IMR-90 (cell line): ENCODE measurements around the gene STK10. TPM values are rescaled to one million over a fixed set of nuclear protein-coding genes. Genes with fewer than 3 reads are reported as not detected.

ENCODE experiments used
- ATAC-seq: fragments of 200-7000 bp; cut with Tn5 transposase; 2 replicates; pipeline ENCODE4 v1.9.1; 2020; ENCODE audit warnings: low read depth, mild to moderate bottlenecking, moderate library complexity
- BruUV-seq: library from RNA; stranded (reverse); fragments of 400-500 nt; replicated peaks from 2 replicates; lab custom pipeline; 2021; lab: Mats Ljungman, UMichigan
- CTCF ChIA-PET: fragments of 300-600 bp; formaldehyde crosslinking; extraction: SDS; loops from one replicate; lab custom pipeline; 2021; ENCODE audit warnings: antibody characterized with exemption; lab: Yijun Ruan, JAX
- POLR2A ChIA-PET: fragments of 300-600 bp; sonication (Branson Sonifier 250); formaldehyde crosslinking; loops from one replicate; lab custom pipeline; 2022; ENCODE audit warnings: antibody characterized with exemption; ENCODE audit not compliant: unreplicated experiment; lab: Charles Lee
- DNase-seq: peaks from one replicate; pipeline ENCODE4 v3.0.0; 2013
- H2AFZ ChIP-seq: replicated peaks from 2 replicates; pipeline ENCODE3; 2013; ENCODE audit warnings: low read length, mild to moderate bottlenecking; ENCODE audit not compliant: poor library complexity
- H2AK5ac ChIP-seq: 2 replicates; pipeline ENCODE4 v1.6.1; 2013; ENCODE audit warnings: low read depth, low read length, inconsistent platforms
- H2AK9ac ChIP-seq: replicated peaks from 2 replicates; pipeline ENCODE3; 2013; ENCODE audit warnings: mild to moderate bottlenecking, low read depth, low read length, moderate library complexity; ENCODE audit not compliant: poor library complexity
- H2BK120ac ChIP-seq: 2 replicates; pipeline ENCODE4 v1.6.1; 2013; ENCODE audit warnings: low read depth, low read length, inconsistent platforms
- H2BK15ac ChIP-seq: 3 replicates; pipeline ENCODE4 v1.6.1; 2013; ENCODE audit warnings: low read depth, low read length, inconsistent platforms
- H2BK20ac ChIP-seq: 2 replicates; pipeline ENCODE4 v1.6.1; 2013; ENCODE audit warnings: low read depth, mild to moderate bottlenecking, inconsistent platforms, low read length, moderate library complexity
- H2BK5ac ChIP-seq: 2 replicates; pipeline ENCODE4 v1.6.1; 2013; ENCODE audit warnings: mild to moderate bottlenecking, low read depth, low read length, inconsistent platforms; ENCODE audit not compliant: poor library complexity, severe bottlenecking
- H3K14ac ChIP-seq: replicated peaks from 2 replicates; pipeline ENCODE4 v1.6.1; 2013; ENCODE audit warnings: low read depth, low read length, inconsistent platforms
- H3K18ac ChIP-seq: 2 replicates; pipeline ENCODE4 v1.6.1; 2013; ENCODE audit warnings: low read depth, low read length, control low read depth
- H3K23ac ChIP-seq: 2 replicates; pipeline ENCODE4 v1.6.1; 2013; ENCODE audit warnings: low read depth, low read length, inconsistent platforms
- H3K27ac ChIP-seq: 2 replicates; pipeline ENCODE4 v1.5.1; 2013; ENCODE audit warnings: mild to moderate bottlenecking, control low read depth, low read length; ENCODE audit not compliant: insufficient read depth
- H3K27me3 ChIP-seq: 2 replicates; pipeline ENCODE4 v1.6.1; 2013; ENCODE audit warnings: low read length; ENCODE audit not compliant: control insufficient read depth, insufficient read depth
- H3K36me3 ChIP-seq: 2 replicates; pipeline ENCODE4 v1.6.1; 2013; ENCODE audit warnings: low read length, mixed read lengths; ENCODE audit not compliant: control insufficient read depth, insufficient read depth
- H3K4ac ChIP-seq: 2 replicates; pipeline ENCODE4 v1.6.1; 2013; ENCODE audit warnings: low read depth, low read length, inconsistent platforms
- H3K4me1 ChIP-seq: 2 replicates; pipeline ENCODE4 v1.6.1; 2013; ENCODE audit warnings: low read length, mixed read lengths; ENCODE audit not compliant: control insufficient read depth, insufficient read depth
- H3K4me2 ChIP-seq: 2 replicates; pipeline ENCODE4 v1.6.1; 2013; ENCODE audit warnings: low read depth, mild to moderate bottlenecking, control low read depth, low read length, moderate library complexity
- H3K4me3 ChIP-seq: 2 replicates; pipeline ENCODE4 v1.5.1; 2013; ENCODE audit warnings: low read depth, mild to moderate bottlenecking, control low read depth, low read length, moderate library complexity; ENCODE audit not compliant: insufficient read depth
- H3K56ac ChIP-seq: 2 replicates; pipeline ENCODE4 v1.6.1; 2013; ENCODE audit warnings: low read length, inconsistent platforms; ENCODE audit not compliant: insufficient read depth; ENCODE audit errors: extremely low read depth
- H3K79me1 ChIP-seq, 2 experiments: 2 replicates each; pipeline ENCODE4 v1.6.1; 2013; ENCODE audit warnings: low read length in 2 of 2, inconsistent platforms in 1 of 2, low read depth in 1 of 2
- H3K9ac ChIP-seq: 2 replicates; pipeline ENCODE4 v1.6.1; 2013; ENCODE audit warnings: low read depth, low read length, control low read depth
- H3K9me1 ChIP-seq: 2 replicates; pipeline ENCODE4 v1.6.1; 2013; ENCODE audit warnings: low read length, inconsistent platforms; ENCODE audit not compliant: insufficient read depth
- H3K9me3 ChIP-seq: 2 replicates; pipeline ENCODE4 v1.6.1; 2013; ENCODE audit warnings: low read length; ENCODE audit not compliant: control insufficient read depth, insufficient read depth
- H4K20me1 ChIP-seq: 2 replicates; pipeline ENCODE4 v1.6.1; 2013; ENCODE audit warnings: low read length, inconsistent platforms; ENCODE audit not compliant: insufficient read depth
- H4K5ac ChIP-seq: 2 replicates; pipeline ENCODE4 v1.6.1; 2013; ENCODE audit warnings: mild to moderate bottlenecking, low read depth, low read length, control low read depth
- H4K8ac ChIP-seq, 2 experiments: 2 replicates each; pipeline ENCODE4 v1.6.1; 2013; ENCODE audit warnings: low read depth in 2 of 2, low read length in 2 of 2, control low read depth in 1 of 2, inconsistent platforms in 1 of 2
- H4K91ac ChIP-seq: 2 replicates; pipeline ENCODE4 v1.6.1; 2013; ENCODE audit warnings: low read depth, low read length, inconsistent platforms; ENCODE audit not compliant: insufficient read depth
- BHLHE40 ChIP-seq: fragments of 150-350 bp; IDR thresholded peaks from 2 replicates; pipeline ENCODE4 v1.6.1; 2016; ENCODE audit warnings: mild to moderate bottlenecking, low read depth, low read length
- CEBPB ChIP-seq: IDR thresholded peaks from 2 replicates; pipeline ENCODE4 v1.6.1; 2012; ENCODE audit warnings: low read depth, low read length, improper control_type of control experiment
- CHD1 ChIP-seq: IDR thresholded peaks from 2 replicates; pipeline ENCODE4 v1.6.1; 2012; ENCODE audit warnings: low read depth, low read length, improper control_type of control experiment
- ELK1 ChIP-seq: fragments of 150-350 bp; IDR thresholded peaks from 2 replicates; pipeline ENCODE4 v1.6.1; 2016; ENCODE audit warnings: low read depth, mild to moderate bottlenecking, low read length, moderate library complexity, borderline replicate concordance
- FOS ChIP-seq: fragments of 150-350 bp; IDR thresholded peaks from 2 replicates; pipeline ENCODE4 v1.6.1; 2016; ENCODE audit warnings: low read depth, low read length
- MAFK ChIP-seq: IDR thresholded peaks from 2 replicates; pipeline ENCODE4 v1.6.1; 2012; ENCODE audit warnings: low read depth, low read length, improper control_type of control experiment
- MAZ ChIP-seq: IDR thresholded peaks from 2 replicates; pipeline ENCODE4 v1.6.1; 2012; ENCODE audit warnings: low read depth, mild to moderate bottlenecking, low read length, improper control_type of control experiment, moderate library complexity, borderline replicate concordance
- NFE2L2 ChIP-seq: fragments of 150-350 bp; IDR thresholded peaks from 2 replicates; pipeline ENCODE4 v1.6.1; 2016; ENCODE audit warnings: low read depth, mild to moderate bottlenecking, low read length
- POLR2A ChIP-seq: IDR thresholded peaks from 2 replicates; pipeline ENCODE4 v1.6.1; 2012; ENCODE audit warnings: mild to moderate bottlenecking, low read depth, low read length
- RCOR1 ChIP-seq: IDR thresholded peaks from 2 replicates; pipeline ENCODE4 v1.6.1; 2012; ENCODE audit warnings: mild to moderate bottlenecking, low read length, improper control_type of control experiment; ENCODE audit not compliant: insufficient replicate concordance
- RFX5 ChIP-seq: IDR thresholded peaks from 2 replicates; pipeline ENCODE4 v1.8.0; 2012; ENCODE audit warnings: low read depth, mild to moderate bottlenecking, low read length, moderate library complexity
- SMC3 ChIP-seq: fragments of 150-350 bp; IDR thresholded peaks from 2 replicates; pipeline ENCODE4 v1.6.1; 2016; ENCODE audit warnings: low read depth, mild to moderate bottlenecking, antibody characterized with exemption, low read length, moderate library complexity
- WGBS, 2 experiments: methylation state at CpG; one replicate each; pipeline versions ENCODE4 v1.1.5 to v1.1.7; 2013; ENCODE audit warnings: missing lambda C conversion rate in 2 of 2; ENCODE audit not compliant: insufficient read length in 1 of 2; ENCODE audit errors: extremely low coverage in 2 of 2; 5-methylcytosine and 5-hydroxymethylcytosine counted together
- dilution Hi-C: fragments of 300-500 bp; cut with HindIII; formaldehyde crosslinking; loops from one replicate; pipeline ENCODE4 v1.14.3; 2018; ENCODE audit warnings: low sequenced_read_pairs; ENCODE audit not compliant: unreplicated experiment
- in situ Hi-C: fragments of 300-500 bp; cut with MboI; formaldehyde crosslinking; loops from 3 replicates; pipeline ENCODE4 v1.14.3; 2019; ENCODE audit warnings: low sequenced_read_pairs, inconsistent platforms, mixed read lengths
- intact Hi-C: fragments of 100-400 bp; cut with micrococcal nuclease; formaldehyde crosslinking; loops from 2 replicates; pipeline ENCODE4 v1.10.0; 2022
- polyA plus RNA-seq, 3 experiments: library from polyadenylated mRNA; depleted of rRNA; stranded (reverse); fragments of >200 nt; gene quantifications; 2 replicates each; pipeline ENCODE4 v1.2.3, GENCODE V29; 2012; ENCODE audit warnings: low replicate concordance in 1 of 3
- total RNA-seq: library from RNA; depleted of rRNA; stranded (reverse); fragments of >200 nt; gene quantifications from 2 replicates; pipeline ENCODE4 v1.2.3, GENCODE V29; 2012
- TF ChIP-seq, protein P1 (sequence below): fragments of 150-350 bp; IDR thresholded peaks from 2 replicates; pipeline ENCODE4 v1.6.1; 2017; ENCODE audit warnings: mild to moderate bottlenecking, antibody characterized with exemption, low read length, low read depth
- TF ChIP-seq, protein P2 (sequence below): conservative IDR thresholded peaks from 2 replicates; pipeline ENCODE4 v1.5.1; 2012; ENCODE audit warnings: mild to moderate bottlenecking, low read depth, low read length, improper control_type of control experiment

The STK10 gene
- total and polyA plus RNA-seq, 2 of the 4 experiments (the other 2 are of a cell fraction): 15.4 to 18.5 TPM

GRCh38 chr5:172093965-172094364, 94.1 kb downstream of the STK10 start (continued):
- TF ChIP-seq RCOR1 (no peak), BHLHE40 (no peak), MAZ (no peak)

GRCh38 chr5:172093559-172093958, 94.5 kb downstream of the STK10 start:
- H2AK9ac ChIP-seq: no peak overlapping the region
- ATAC-seq (no peak), DNase-seq (no peak)
- H3K23ac ChIP-seq: no peak overlapping the region
- H2BK5ac ChIP-seq: no peak overlapping the region
- no peak overlapping the region for H3K4ac ChIP-seq
- no peaks in the 10 kb centered on the region for H3K27me3 ChIP-seq
- H3K18ac ChIP-seq: no peak overlapping the region
- H3K4me1 ChIP-seq: peaks cover 12% of the 10 kb centered on the region
- no peaks in the 10 kb centered on the region; the same call in 1 of the 2 replicates for H4K20me1 ChIP-seq
- ChIA-PET POLR2A (no interaction called here), CTCF (no interaction called here)
- no peak overlapping the region for H3K14ac ChIP-seq
- H3K36me3 ChIP-seq: peaks cover 19% of the 10 kb centered on the region
- in situ Hi-C loops (no loop called here), intact Hi-C loops (no loop called here), dilution Hi-C loops (no loop called here)
- no peak overlapping the region for H3K4me2 ChIP-seq
- peaks cover 2 to 10% of the 10 kb centered on the region in 2 experiments; a peak in 2 of 4 replicates for H3K79me1 ChIP-seq
- peaks cover 17% of the 10 kb centered on the region for H3K9me1 ChIP-seq
- no peak overlapping the region for H2AK5ac ChIP-seq
- no peak overlapping the region for H2AFZ ChIP-seq
- H4K91ac ChIP-seq: no peak overlapping the region
- H4K5ac ChIP-seq: no peak overlapping the region
- no peak overlapping the region for H4K8ac ChIP-seq
- no peak overlapping the region for H2BK15ac ChIP-seq
- H3K4me3 ChIP-seq: no peak overlapping the region
- no peak overlapping the region for H3K9ac ChIP-seq
- BruUV-seq: no TSS peak
- no peak overlapping the region for H2BK20ac ChIP-seq
- no peak overlapping the region for H2BK120ac ChIP-seq
- TF ChIP-seq CHD1: no peak
- no peak for TF ChIP-seq MAFK
- TF ChIP-seq, protein P1, sequence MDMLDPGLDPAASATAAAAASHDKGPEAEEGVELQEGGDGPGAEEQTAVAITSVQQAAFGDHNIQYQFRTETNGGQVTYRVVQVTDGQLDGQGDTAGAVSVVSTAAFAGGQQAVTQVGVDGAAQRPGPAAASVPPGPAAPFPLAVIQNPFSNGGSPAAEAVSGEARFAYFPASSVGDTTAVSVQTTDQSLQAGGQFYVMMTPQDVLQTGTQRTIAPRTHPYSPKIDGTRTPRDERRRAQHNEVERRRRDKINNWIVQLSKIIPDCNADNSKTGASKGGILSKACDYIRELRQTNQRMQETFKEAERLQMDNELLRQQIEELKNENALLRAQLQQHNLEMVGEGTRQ: no peak
- TF ChIP-seq MAZ: no peak
- no peak for TF ChIP-seq POLR2A
- TF ChIP-seq FOS: no peak
- no peak for TF ChIP-seq CEBPB
- no peak for TF ChIP-seq RCOR1
- TF ChIP-seq SMC3: no peak
- TF ChIP-seq BHLHE40: no peak
- no peak for TF ChIP-seq RFX5
- TF ChIP-seq ELK1: no peak
- TF ChIP-seq, protein P2, sequence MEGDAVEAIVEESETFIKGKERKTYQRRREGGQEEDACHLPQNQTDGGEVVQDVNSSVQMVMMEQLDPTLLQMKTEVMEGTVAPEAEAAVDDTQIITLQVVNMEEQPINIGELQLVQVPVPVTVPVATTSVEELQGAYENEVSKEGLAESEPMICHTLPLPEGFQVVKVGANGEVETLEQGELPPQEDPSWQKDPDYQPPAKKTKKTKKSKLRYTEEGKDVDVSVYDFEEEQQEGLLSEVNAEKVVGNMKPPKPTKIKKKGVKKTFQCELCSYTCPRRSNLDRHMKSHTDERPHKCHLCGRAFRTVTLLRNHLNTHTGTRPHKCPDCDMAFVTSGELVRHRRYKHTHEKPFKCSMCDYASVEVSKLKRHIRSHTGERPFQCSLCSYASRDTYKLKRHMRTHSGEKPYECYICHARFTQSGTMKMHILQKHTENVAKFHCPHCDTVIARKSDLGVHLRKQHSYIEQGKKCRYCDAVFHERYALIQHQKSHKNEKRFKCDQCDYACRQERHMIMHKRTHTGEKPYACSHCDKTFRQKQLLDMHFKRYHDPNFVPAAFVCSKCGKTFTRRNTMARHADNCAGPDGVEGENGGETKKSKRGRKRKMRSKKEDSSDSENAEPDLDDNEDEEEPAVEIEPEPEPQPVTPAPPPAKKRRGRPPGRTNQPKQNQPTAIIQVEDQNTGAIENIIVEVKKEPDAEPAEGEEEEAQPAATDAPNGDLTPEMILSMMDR: no peak
- no peak for TF ChIP-seq NFE2L2
- no peak overlapping the region for H3K56ac ChIP-seq
- no peaks in the 10 kb centered on the region for H3K9me3 ChIP-seq
- WGBS, 2 experiments: 92% methylated on average over 2 of the region's 10 CpGs; no CpG with 5 or more reads in 1 of the 2 experiments
- no peak overlapping the region for H3K27ac ChIP-seq
